GM23248 (cell line): ENCODE measurements around the gene PPP1R3F.

Experiments used
- EZH2 ChIP-seq: fragments of 200-600 bp; sonication (generic); IDR thresholded peaks from 2 replicates; pipeline ENCODE4 v1.6.1; 2018; ENCODE audit warnings: antibody characterized with exemption, mild to moderate bottlenecking; ENCODE audit not compliant: insufficient read depth, poor library complexity, severe bottlenecking
- EZH2phosphoT487 ChIP-seq: fragments of 200-600 bp; sonication (generic); IDR thresholded peaks from 2 replicates; pipeline ENCODE4 v1.6.1; 2018; ENCODE audit warnings: antibody characterized with exemption, moderate library complexity, mild to moderate bottlenecking, low read depth; ENCODE audit not compliant: insufficient read depth

DNA sequence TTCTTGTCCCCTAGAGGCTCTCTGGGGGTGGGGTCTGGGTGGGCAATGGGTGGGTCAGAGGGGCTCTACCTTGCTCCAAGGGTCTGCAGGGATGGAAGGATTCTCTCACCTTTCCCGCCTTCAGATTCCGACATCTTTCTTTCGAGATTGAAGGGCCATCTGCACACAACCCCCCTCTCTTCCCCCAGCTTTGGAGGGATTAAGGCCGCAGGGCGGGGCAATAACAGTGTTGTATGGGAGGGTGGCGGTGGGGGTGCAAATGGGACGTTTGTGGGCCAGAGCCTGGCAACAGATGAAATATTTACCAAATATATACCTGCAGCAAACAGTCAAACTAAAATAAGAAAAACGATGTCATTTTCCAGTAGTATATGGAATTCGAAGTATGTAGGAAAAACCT, 36.4 kb upstream of the PPP1R3F start, which contains the start of gene CACNA1F:
- TF ChIP-seq EZH2 (no peak), EZH2phosphoT487 (no peak)
